Lung microvascular endothelial cell (primary cell): ENCODE results near the gene CACNA1D. TPM values are rescaled to one million over a fixed set of nuclear protein-coding genes. Genes with fewer than 3 reads are reported as not detected.
"Not testable (repeated sequence)": the region's sequence is repeated elsewhere in the genome, so short reads cannot be mapped to it uniquely, and the experiment has no call there.

ENCODE experiments used
- DNase-seq, 2 donors: peaks; one replicate each; pipeline versions ENCODE4 v3.0.0 to v3.0.0-alpha.2; 2010; ENCODE audit warnings: low read depth in 2 of 2
- total RNA-seq: library from RNA; depleted of rRNA; stranded (reverse); fragments of >200 nt; gene quantifications from 2 replicates; pipeline ENCODE4 v1.2.1, GENCODE V29; 2014

Gene CACNA1D
- total RNA-seq, 1 donor from 2014 or later: not detected

DNA sequence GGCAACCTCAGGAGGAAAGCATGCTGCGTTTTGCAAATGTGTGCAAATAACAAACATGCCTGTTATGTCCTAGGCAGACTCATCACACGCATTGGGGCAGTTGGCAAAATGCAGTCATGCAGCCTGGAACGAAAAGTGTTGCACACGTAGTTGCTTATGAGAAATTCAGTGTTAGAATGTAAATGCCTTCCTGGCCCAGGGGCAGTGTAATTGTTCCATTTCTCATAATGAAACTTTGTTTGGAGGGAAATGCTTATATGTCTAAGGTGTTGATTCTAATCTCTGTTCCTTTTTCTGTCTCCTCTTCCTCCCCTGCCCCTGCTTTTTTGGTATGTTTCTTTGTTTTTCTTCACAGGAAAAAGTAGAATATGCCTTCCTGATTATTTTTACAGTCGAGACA, 156.0 kb downstream of the CACNA1D start:
- DNase-seq: no peak

- DNase-seq: no peak
These were observed 156.7 kb downstream of the CACNA1D start for GRCh38 chr3:53650928-53651661.

- DNase-seq: no peak
These were observed 157.5 kb downstream of the CACNA1D start for GRCh38 chr3:53651927-53652326.

DNA sequence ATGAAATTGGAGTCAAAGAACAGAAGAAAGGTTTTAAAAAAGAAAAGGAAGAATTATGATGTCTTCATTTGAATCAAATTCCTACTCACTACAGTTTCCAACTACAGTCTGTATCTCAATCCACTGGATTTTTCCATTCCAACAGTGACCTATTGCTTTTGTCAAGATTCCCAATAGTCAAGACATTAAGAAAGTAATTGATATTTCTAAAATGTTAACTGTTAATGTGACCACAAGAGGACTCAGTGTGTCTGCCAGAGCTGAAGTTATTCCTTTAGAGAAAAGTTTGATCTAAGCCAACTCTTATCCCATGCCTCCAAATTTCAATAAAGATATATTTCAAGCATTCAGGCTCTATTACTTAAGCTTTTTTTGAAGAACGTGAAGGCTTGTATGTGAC, 163.2 kb downstream of the CACNA1D start:
- DNase-seq: no peak

GRCh38 chr3:53658613-53659193, 164.3 kb downstream of the CACNA1D start:
- no peak for DNase-seq

DNA sequence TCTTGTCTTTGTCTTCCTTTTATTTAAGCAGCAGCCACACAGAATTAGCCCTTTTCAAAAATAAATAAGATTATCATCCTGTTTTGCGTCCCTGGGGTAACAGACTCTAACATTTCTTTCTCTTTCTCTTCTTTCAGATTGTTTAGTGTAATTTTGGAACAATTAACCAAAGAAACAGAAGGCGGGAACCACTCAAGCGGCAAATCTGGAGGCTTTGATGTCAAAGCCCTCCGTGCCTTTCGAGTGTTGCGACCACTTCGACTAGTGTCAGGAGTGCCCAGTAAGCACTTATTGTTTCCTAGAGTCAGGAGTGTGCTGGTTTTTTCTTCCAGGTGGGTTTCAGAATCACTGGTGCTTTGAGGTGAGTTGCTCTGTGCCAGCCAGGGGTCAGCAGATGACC, 165.6 kb downstream of the CACNA1D start:
- DNase-seq: no peak

DNA sequence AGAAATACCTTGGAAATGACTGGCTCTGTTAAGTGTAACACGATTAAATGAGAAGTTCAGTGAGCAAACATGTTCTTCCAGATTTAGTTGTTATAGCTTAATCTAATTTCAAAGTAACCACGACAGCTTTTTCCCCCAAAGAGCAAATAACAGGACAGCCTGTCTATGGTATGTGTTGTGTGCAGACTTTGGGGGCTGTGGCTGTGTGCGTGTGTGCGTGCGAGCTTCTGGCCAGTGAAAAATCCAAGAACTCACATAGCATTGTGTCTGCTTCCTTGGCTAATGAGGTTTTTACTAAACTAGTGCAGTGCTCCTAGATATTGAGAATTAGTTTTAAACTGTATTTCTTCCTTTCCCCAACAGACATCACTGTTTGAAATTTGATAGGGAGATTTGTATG, 167.1 kb downstream of the CACNA1D start:
- DNase-seq: no peak

GRCh38 chr3:53664812-53665211, 170.4 kb downstream of the CACNA1D start:
- DNase-seq: not testable (repeated sequence)

- no peak for DNase-seq
These were observed 171.4 kb downstream of the CACNA1D start for GRCh38 chr3:53665608-53666425.

DNA sequence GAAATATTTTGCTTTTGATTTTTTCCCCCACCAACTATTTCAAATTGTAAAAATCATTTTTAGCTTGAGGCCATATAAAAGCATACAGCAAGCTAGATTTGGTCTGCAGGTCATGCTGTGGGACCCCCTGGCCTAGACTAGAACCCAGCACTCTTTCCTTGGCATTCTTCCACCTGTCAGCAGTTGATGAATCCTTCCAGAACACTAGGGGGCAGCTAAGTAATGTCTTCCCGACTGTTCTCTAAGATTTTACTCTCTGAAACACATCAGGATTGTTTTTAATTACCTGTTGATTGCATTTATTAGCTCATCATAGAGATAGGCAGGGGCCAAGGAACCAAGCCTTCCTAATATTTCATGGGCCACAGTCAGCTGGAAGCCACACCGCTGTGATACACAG, 174.5 kb downstream of the CACNA1D start:
- no peak for DNase-seq

DNA sequence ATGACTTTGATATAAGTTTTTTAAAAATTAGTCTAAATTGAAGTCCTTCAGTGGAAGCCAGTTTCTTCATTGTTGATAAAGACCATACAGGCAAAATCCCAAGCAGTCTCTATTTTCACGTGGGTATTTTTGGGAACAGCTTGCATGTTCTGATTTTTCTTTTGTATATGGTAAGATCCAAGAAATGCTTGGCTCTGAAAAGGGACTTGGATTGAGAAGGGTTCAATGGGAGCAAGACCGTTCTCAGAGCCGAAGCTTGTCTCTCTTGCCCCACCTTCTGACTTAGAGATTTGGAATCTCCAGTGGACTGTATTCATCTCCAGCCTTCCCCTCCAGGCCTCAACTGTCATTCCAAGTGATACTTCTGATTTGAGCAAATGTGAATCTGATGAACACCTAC, 176.3 kb downstream of the CACNA1D start:
- no peak for DNase-seq

DNA sequence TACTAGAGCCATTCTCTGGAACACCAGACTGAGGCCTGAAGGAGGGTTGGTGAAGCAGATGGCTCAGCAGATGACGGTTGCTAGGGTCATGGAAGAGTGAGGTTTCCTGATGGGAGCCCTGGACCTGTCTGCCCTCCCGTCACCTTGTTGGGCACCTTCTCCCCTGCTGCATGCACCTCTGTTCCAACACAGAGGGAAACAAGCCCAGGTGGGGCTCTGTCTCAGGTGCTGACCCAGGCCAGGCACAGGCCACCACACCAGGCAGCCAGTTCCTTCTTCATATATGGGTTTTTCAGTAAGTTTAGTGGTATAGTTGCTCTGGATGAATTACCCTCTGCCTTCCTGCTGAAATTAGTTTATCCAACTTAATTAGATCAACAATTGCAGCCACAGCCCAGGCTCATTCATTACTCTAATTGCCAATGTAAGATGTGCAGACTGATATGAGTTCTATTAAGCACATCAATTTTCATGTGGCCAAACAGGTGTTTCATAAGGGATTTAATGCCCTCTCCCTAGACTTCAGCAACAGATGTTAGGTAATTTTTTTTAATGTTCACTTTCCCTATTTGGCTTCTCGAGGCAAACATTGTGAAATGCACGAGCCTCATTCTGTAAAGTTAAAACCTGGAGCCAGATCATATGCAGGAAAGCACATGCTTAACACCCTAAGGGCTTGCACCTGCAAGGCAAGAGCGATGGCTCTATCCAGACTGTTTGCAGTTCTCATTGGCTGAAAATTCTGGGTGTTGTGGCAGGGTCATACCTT, 177.0 kb downstream of the CACNA1D start:
- DNase-seq: no peak

GRCh38 chr3:53671961-53672299, 177.5 kb downstream of the CACNA1D start:
- DNase-seq: no peak

- no peak for DNase-seq
These were observed 178.6 kb downstream of the CACNA1D start for GRCh38 chr3:53672981-53673380.

- DNase-seq: no peak
These were observed 179.4 kb downstream of the CACNA1D start for GRCh38 chr3:53673722-53674350.

DNA sequence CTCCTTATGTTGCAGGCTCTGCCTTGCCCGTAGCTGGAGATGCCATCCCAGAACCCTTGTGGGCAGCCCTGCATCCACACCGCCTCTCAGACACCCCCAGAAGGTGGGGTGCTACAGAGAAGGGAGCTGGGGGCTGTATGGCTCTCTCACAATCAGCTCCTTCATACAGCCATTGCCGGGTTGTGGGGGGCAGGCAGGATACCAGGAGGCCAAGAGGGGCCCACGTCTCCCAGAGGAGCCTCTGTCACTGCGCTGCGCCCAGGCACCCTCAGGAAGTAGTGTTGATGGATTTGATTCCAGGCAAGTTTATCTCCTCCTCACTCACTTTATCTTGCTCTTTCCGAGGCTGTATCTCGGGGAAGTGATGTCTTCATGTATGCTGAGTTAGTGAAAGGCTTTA, 180.2 kb downstream of the CACNA1D start:
- no peak for DNase-seq

DNA sequence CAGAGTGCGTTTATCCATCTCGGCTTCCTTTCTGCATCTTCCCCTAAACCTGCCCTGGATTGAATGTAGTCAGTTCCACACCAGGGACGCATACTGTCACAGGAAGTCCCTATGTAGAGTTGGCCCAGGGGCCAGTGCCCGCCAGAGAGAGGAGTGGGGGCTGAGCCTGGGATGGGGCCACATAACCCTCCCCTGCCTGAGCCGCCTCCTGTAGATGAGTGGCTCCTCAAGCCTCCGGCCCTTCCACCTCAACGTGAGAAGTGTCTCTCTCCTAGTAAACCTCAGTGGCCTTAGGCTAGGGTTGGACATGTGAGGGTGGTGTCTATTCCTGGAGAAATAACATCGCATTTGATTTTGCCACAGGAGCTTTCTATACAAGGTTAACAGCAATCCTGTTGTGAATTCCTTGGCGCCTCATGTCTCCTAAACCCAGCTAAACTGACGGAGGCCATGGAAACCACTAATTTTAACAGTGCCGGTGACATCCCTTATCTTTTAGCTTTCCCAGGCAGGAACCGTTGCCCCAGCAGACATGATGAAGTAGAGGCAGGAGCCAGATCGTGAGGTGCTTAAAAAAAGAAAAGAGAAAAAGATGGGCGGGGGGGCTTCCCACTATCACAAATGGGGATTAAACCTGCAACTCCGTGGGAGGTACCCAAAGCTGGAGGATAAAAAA, 180.7 kb downstream of the CACNA1D start:
- DNase-seq: no peak

- DNase-seq: no peak
These were observed 181.5 kb downstream of the CACNA1D start for GRCh38 chr3:53675942-53676341.

GRCh38 chr3:53677413-53677812, 183.0 kb downstream of the CACNA1D start:
- peak in 1 of 2 donors; percentile 3 for DNase-seq

- DNase-seq: peak in 1 of 2 donors; percentile 60
These were observed 185.6 kb downstream of the CACNA1D start for GRCh38 chr3:53680028-53680427.

DNA sequence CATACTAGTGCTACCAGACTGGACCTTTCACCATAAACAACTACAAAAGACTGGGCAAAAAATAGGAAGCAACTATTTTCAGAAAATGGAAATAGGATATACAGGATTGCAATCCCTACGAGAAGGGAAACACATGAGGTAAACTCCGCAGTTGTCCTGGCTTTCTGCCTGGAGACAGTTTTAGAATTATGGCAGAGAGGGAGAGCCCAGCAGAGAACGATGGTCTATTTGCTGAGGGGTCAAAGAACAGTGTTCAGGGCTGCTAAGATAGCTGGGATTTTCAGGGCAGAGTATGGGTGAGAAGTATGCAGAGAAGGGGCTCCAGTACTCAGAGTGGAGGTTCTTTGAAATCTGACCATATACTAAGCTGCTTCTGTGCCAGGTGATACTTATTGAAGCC, 188.4 kb downstream of the CACNA1D start:
- DNase-seq: no peak
